Lower lobe of right lung (tissue), 2 donors: ENCODE results near the gene CLCN1. TPM values are rescaled to one million over a fixed set of nuclear protein-coding genes. Genes with fewer than 3 reads are reported as not detected.

Experiments used
- ATAC-seq, 2 donors: fragments of 200-7000 bp; cut with Tn5 transposase; one replicate each; pipeline ENCODE4 v1.9.1; 2020 to 2022; ENCODE audit warnings: mild to moderate bottlenecking in 2 of 2, moderate library complexity in 2 of 2
- DNase-seq: peaks from one replicate; pipeline ENCODE4 v3.0.0-alpha.2; 2020
- H3K27ac ChIP-seq: fragments of 200-600 bp; one replicate; pipeline ENCODE4 v1.8.0; 2022
- H3K27me3 ChIP-seq: fragments of 200-600 bp; one replicate; pipeline ENCODE4 v1.8.0; 2022; ENCODE audit warnings: low read depth
- H3K36me3 ChIP-seq: fragments of 200-600 bp; one replicate; pipeline ENCODE4 v1.8.0; 2022; ENCODE audit warnings: mild to moderate bottlenecking
- H3K4me1 ChIP-seq: fragments of 200-600 bp; one replicate; pipeline ENCODE4 v1.8.0; 2022
- H3K4me3 ChIP-seq: fragments of 200-600 bp; one replicate; pipeline ENCODE4 v1.8.0; 2022; ENCODE audit warnings: mild to moderate bottlenecking
- H3K9me3 ChIP-seq: fragments of 200-600 bp; one replicate; pipeline ENCODE4 v1.8.0; 2022
- CTCF ChIP-seq: fragments of 200-600 bp; IDR thresholded peaks from one replicate; pipeline ENCODE4 v1.8.0; 2022; ENCODE audit warnings: antibody characterized with exemption, mild to moderate bottlenecking
- intact Hi-C: fragments of 100-400 bp; cut with DNase I; formaldehyde crosslinking; loops from one replicate; pipeline ENCODE4 v1.11.0; 2022
- total RNA-seq: library from RNA; stranded (reverse); fragmentation: NEBNext Ultra II Directional; extraction: Animal tissue kit (Norgen Biotek cat#: 25700); gene quantifications from one replicate; pipeline ENCODE4 v1.2.1, GENCODE V29; 2021
- donor health status: DM: no; HTN: yes; CAD: no; lungs with severe emphysema.

The CLCN1 gene
- total RNA-seq, 1 donor from 2014 or later, result not detected

- ATAC-seq, result peak; percentile 61 to 80
- Histone ChIP-seq H3K4me1 (peaks cover 29% of the 10 kb centered on the region), H3K27ac (peak within 1 kb of the TSS; percentile 69), H3K4me3 (peak within 1 kb of the TSS; percentile 46), H3K36me3 (no peaks in the 10 kb centered on the region), H3K27me3 (no peaks in the 10 kb centered on the region), H3K9me3 (no peaks in the 10 kb centered on the region)
- no peak for TF ChIP-seq CTCF
- intact Hi-C loops, result no loop called here
- peak; percentile 61 for DNase-seq
These were observed 31.1 kb upstream of the CLCN1 start, which contains the start of gene TMEM139 for GRCh38 chr7:143284591-143285469. TSS of gene TMEM139 (plus strand) at chr7:143284958. CDS start at chr7:143285958, 1,000 bp downstream.

GRCh38 chr7:143285470-143285778 lies 30.5 kb upstream of the CLCN1 start:
- peak; percentile 43 to 56 for ATAC-seq
- H3K36me3 ChIP-seq, result no peaks in the 10 kb centered on the region
- H3K4me1 ChIP-seq, result peaks cover 29% of the 10 kb centered on the region
- no peaks in the 10 kb centered on the region for H3K27me3 ChIP-seq
- H3K9me3 ChIP-seq, result no peaks in the 10 kb centered on the region
- H3K27ac ChIP-seq, result peak overlapping the region; percentile 69
- TF ChIP-seq CTCF, result no peak
- peak; percentile 70 for DNase-seq
- peak overlapping the region; percentile 46 for H3K4me3 ChIP-seq
- intact Hi-C loops, result no loop called here

GRCh38 chr7:143285806-143286521 lies 29.9 kb upstream of the CLCN1 start:
- Histone ChIP-seq H3K36me3 (no peaks in the 10 kb centered on the region), H3K9me3 (no peaks in the 10 kb centered on the region), H3K4me1 (peaks cover 30% of the 10 kb centered on the region), H3K4me3 (peak overlapping the region; percentile 46), H3K27me3 (no peaks in the 10 kb centered on the region), H3K27ac (no peak overlapping the region)
- intact Hi-C loops, result no loop called here
- ATAC-seq (no peak), DNase-seq (no peak)
- no peak for TF ChIP-seq CTCF

- intact Hi-C loops, result no loop called here
- peaks cover 35% of the 10 kb centered on the region for H3K4me1 ChIP-seq
- DNase-seq (no peak), ATAC-seq (no peak)
- TF ChIP-seq CTCF, result no peak
- no peak overlapping the region for H3K27ac ChIP-seq
- H3K36me3 ChIP-seq, result peaks cover 4% of the 10 kb centered on the region
- no peaks in the 10 kb centered on the region for H3K9me3 ChIP-seq
- H3K4me3 ChIP-seq, result no peak overlapping the region
- H3K27me3 ChIP-seq, result no peaks in the 10 kb centered on the region
These were observed 29.4 kb upstream of the CLCN1 start for GRCh38 chr7:143286522-143286890.

GRCh38 chr7:143287339-143287934 lies 28.5 kb upstream of the CLCN1 start:
- Histone ChIP-seq H3K27ac (peak overlapping the region; percentile 77), H3K27me3 (no peaks in the 10 kb centered on the region), H3K9me3 (no peaks in the 10 kb centered on the region), H3K4me1 (peaks cover 35% of the 10 kb centered on the region), H3K4me3 (peak overlapping the region; percentile 99), H3K36me3 (peaks cover 13% of the 10 kb centered on the region)
- DNase-seq (no peak), ATAC-seq (no peak)
- TF ChIP-seq CTCF, result no peak
- intact Hi-C loops, result no loop called here
